ENCODE results near the gene ICAM5. TPM values are rescaled to one million over a fixed set of nuclear protein-coding genes. Genes with fewer than 3 reads are reported as not detected.

The ICAM5 gene
- total and polyA plus RNA-seq, 9 of the 15 experiments (the other 6 are each of a cell fraction or from before 2014, with no cell fraction given) = 0.10 to 114 (median 13.7) TPM

DNA sequence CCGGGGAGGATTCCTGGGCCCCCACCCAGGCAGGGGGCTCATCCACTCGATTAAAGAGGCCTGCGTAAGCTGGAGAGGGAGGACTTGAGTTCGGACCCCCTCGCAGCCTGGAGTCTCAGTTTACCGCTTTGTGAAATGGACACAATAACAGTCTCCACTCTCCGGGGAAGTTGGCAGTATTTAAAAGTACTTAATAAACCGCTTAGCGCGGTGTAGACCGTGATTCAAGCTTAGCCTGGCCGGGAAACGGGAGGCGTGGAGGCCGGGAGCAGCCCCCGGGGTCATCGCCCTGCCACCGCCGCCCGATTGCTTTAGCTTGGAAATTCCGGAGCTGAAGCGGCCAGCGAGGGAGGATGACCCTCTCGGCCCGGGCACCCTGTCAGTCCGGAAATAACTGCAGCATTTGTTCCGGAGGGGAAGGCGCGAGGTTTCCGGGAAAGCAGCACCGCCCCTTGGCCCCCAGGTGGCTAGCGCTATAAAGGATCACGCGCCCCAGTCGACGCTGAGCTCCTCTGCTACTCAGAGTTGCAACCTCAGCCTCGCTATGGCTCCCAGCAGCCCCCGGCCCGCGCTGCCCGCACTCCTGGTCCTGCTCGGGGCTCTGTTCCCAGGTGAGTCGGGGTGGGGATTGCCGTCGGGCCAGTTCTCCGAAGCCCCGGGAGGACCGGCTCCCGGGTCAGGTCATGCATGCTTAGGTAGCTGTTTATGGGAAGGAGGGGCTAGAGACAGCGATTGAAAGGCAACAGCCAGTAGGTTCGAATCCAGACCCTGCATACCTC, 18.9 kb upstream of the ICAM5 start, which contains the start of gene ICAM1 (continued):
- TF ChIP-seq MYNN (IDR thresholded peaks at IDR 0.05) = 0 out of 2 replicates have a peak, but pooled peaks have one; percentile 27
- TF ChIP-seq MYNN (CRISPR knock-in tag; IDR thresholded peaks at IDR 0.05) = no peak
- 0 out of 2 replicates have a peak, but pooled peaks have one; percentile 69 for TF ChIP-seq ZKSCAN1 (IDR thresholded peaks at IDR 0.05; ENCODE audit: low read depth, low read length)
- TF ChIP-seq ZNF76 (CRISPR knock-in tag; IDR thresholded peaks at IDR 0.05; ENCODE audit: borderline replicate concordance) = no peak
- TF ChIP-seq U2AF2 (optimal IDR thresholded peaks at IDR 0.05; ENCODE audit: low read depth, low read length) = no peak
- no peak for TF ChIP-seq ZNF77 (CRISPR knock-in tag; IDR thresholded peaks at IDR 0.05)
- no peak for TF ChIP-seq BACH1 (tag; IDR thresholded peaks at IDR 0.05)
- no peak for TF ChIP-seq SRSF7 (optimal IDR thresholded peaks at IDR 0.05; ENCODE audit: low read depth, low read length)
- no peak for TF ChIP-seq ZBTB34 (CRISPR knock-in tag; IDR thresholded peaks at IDR 0.05)
- TF ChIP-seq MIER1 (IDR thresholded peaks at IDR 0.05; ENCODE audit: low read depth) = no peak
- TF ChIP-seq GATA2 (CRISPR knock-in tag; IDR thresholded peaks at IDR 0.05) = no peak
- peak; percentile 59 for TF ChIP-seq EP300 (IDR thresholded peaks at IDR 0.05; ENCODE audit: low read length)
- no peak for TF ChIP-seq PHTF2 (CRISPR knock-in tag; IDR thresholded peaks at IDR 0.05)
- TF ChIP-seq, protein P1, sequence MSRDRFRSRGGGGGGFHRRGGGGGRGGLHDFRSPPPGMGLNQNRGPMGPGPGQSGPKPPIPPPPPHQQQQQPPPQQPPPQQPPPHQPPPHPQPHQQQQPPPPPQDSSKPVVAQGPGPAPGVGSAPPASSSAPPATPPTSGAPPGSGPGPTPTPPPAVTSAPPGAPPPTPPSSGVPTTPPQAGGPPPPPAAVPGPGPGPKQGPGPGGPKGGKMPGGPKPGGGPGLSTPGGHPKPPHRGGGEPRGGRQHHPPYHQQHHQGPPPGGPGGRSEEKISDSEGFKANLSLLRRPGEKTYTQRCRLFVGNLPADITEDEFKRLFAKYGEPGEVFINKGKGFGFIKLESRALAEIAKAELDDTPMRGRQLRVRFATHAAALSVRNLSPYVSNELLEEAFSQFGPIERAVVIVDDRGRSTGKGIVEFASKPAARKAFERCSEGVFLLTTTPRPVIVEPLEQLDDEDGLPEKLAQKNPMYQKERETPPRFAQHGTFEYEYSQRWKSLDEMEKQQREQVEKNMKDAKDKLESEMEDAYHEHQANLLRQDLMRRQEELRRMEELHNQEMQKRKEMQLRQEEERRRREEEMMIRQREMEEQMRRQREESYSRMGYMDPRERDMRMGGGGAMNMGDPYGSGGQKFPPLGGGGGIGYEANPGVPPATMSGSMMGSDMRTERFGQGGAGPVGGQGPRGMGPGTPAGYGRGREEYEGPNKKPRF (IDR thresholded peaks at IDR 0.05; ENCODE audit: low read depth, low read length) = no peak
- TF ChIP-seq KDM4B (IDR thresholded peaks at IDR 0.05; ENCODE audit: borderline replicate concordance in 2 of 2, low read depth in 1 of 2) = peak in 1 of 2 experiments; percentile 69; a peak in 1 of 4 replicates
- TF ChIP-seq SIN3B (IDR thresholded peaks at IDR 0.05; ENCODE audit: low read depth) = no peak
- TF ChIP-seq SMARCA5 (IDR thresholded peaks at IDR 0.05) = peak; percentile 79
- TF ChIP-seq ZNF174 (CRISPR knock-in tag; IDR thresholded peaks at IDR 0.05) = no peak
- peak; percentile 87 for TF ChIP-seq PHF21A (IDR thresholded peaks at IDR 0.05; ENCODE audit: borderline replicate concordance, low read depth)
- no peak for TF ChIP-seq THRA (IDR thresholded peaks at IDR 0.05)
- no peak for TF ChIP-seq ZNF23 (CRISPR knock-in tag; IDR thresholded peaks at IDR 0.05)
- TF ChIP-seq NCOR1 (IDR thresholded peaks at IDR 0.05) = no peak
- TF ChIP-seq, protein P2, sequence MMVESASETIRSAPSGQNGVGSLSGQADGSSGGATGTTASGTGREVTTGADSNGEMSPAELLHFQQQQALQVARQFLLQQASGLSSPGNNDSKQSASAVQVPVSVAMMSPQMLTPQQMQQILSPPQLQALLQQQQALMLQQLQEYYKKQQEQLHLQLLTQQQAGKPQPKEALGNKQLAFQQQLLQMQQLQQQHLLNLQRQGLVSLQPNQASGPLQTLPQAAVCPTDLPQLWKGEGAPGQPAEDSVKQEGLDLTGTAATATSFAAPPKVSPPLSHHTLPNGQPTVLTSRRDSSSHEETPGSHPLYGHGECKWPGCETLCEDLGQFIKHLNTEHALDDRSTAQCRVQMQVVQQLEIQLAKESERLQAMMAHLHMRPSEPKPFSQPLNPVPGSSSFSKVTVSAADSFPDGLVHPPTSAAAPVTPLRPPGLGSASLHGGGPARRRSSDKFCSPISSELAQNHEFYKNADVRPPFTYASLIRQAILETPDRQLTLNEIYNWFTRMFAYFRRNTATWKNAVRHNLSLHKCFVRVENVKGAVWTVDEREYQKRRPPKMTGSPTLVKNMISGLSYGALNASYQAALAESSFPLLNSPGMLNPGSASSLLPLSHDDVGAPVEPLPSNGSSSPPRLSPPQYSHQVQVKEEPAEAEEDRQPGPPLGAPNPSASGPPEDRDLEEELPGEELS (CRISPR knock-in tag; IDR thresholded peaks at IDR 0.05; ENCODE audit: borderline replicate concordance) = no peak; the same call in 1 of the 2 replicates

Measured in K562 (cell line).